T-helper 2 cell treated with Interferon-gamma antibody and Interleukin-4, amounts not matched to agents 5 μg/mL and 100 μg/mL, for 36 hours (primary cell): ENCODE measurements around the gene ZNF415.

Experiments
- DNase-seq: peaks from one replicate; pipeline ENCODE4 v3.0.0; 2021; ENCODE audit warnings: low spot score
- H3K27ac Mint-ChIP-seq: one replicate; pipeline ENCODE4 v1.8.0; 2021; ENCODE audit warnings: mild to moderate bottlenecking, mixed read lengths
- H3K27me3 Mint-ChIP-seq: one replicate; pipeline ENCODE4 v1.8.0; 2021; ENCODE audit warnings: low read depth, mixed read lengths
- H3K36me3 Mint-ChIP-seq: one replicate; pipeline ENCODE4 v1.8.0; 2021; ENCODE audit warnings: low read depth, mixed read lengths
- H3K4me1 Mint-ChIP-seq: one replicate; pipeline ENCODE4 v1.8.0; 2021; ENCODE audit warnings: low read depth, mixed read lengths
- H3K4me3 Mint-ChIP-seq: one replicate; pipeline ENCODE4 v1.8.0; 2022; ENCODE audit warnings: mild to moderate bottlenecking, moderate library complexity, mixed read lengths
- H3K9me3 Mint-ChIP-seq: one replicate; pipeline ENCODE4 v1.8.0; 2021; ENCODE audit warnings: mixed read lengths

The ZNF415 gene

GRCh38 chr19:53094754-53095575 lies 37.7 kb downstream of the ZNF415 start:
- Mint-ChIP-seq H3K27me3 (no peaks in the 10 kb centered on the region), H3K36me3 (peaks cover 91% of the 10 kb centered on the region)

GRCh38 chr19:53092723-53093122 lies 40.0 kb downstream of the ZNF415 start:
- Mint-ChIP-seq H3K27me3 (no peaks in the 10 kb centered on the region), H3K4me3 (no peak overlapping the region), H3K36me3 (peaks cover 91% of the 10 kb centered on the region), H3K4me1 (peaks cover 2% of the 10 kb centered on the region), H3K27ac (no peak overlapping the region), H3K9me3 (peaks cover 51% of the 10 kb centered on the region)
- DNase-seq: no peak

More at GRCh38 chr19:53094754-53095575, 37.7 kb downstream of the ZNF415 start:
- Mint-ChIP-seq H3K4me3 (no peak overlapping the region), H3K9me3 (peaks cover 57% of the 10 kb centered on the region), H3K4me1 (peaks cover 4% of the 10 kb centered on the region), H3K27ac (no peak overlapping the region)
- DNase-seq: no peak

- DNase-seq: no peak
- Mint-ChIP-seq H3K4me3 (no peak overlapping the region), H3K4me1 (peaks cover 1% of the 10 kb centered on the region), H3K27ac (no peak overlapping the region), H3K27me3 (no peaks in the 10 kb centered on the region), H3K36me3 (peaks cover 91% of the 10 kb centered on the region), H3K9me3 (peaks cover 45% of the 10 kb centered on the region)
These were observed 41.1 kb downstream of the ZNF415 start for GRCh38 chr19:53091413-53092254.

- DNase-seq: no peak
- H3K4me1 Mint-ChIP-seq: peaks cover 1% of the 10 kb centered on the region
- H3K27me3 Mint-ChIP-seq: no peaks in the 10 kb centered on the region
- no peak overlapping the region for H3K4me3 Mint-ChIP-seq
- H3K36me3 Mint-ChIP-seq: peaks cover 95% of the 10 kb centered on the region
- H3K9me3 Mint-ChIP-seq: peaks cover 58% of the 10 kb centered on the region
- H3K27ac Mint-ChIP-seq: no peak overlapping the region
These were observed 44.6 kb downstream of the ZNF415 start for GRCh38 chr19:53088091-53088490.

GRCh38 chr19:53086949-53087348 lies 45.8 kb downstream of the ZNF415 start:
- Mint-ChIP-seq H3K27ac (no peak overlapping the region), H3K36me3 (peaks cover 97% of the 10 kb centered on the region), H3K4me1 (peaks cover 1% of the 10 kb centered on the region), H3K9me3 (peaks cover 54% of the 10 kb centered on the region), H3K27me3 (no peaks in the 10 kb centered on the region), H3K4me3 (no peak overlapping the region)
- no peak for DNase-seq

- no peaks in the 10 kb centered on the region for H3K27me3 Mint-ChIP-seq
- H3K9me3 Mint-ChIP-seq: peaks cover 65% of the 10 kb centered on the region
- H3K4me3 Mint-ChIP-seq: no peak overlapping the region
- H3K4me1 Mint-ChIP-seq: peaks cover 1% of the 10 kb centered on the region
- no peak for DNase-seq
- H3K27ac Mint-ChIP-seq: no peak overlapping the region
- H3K36me3 Mint-ChIP-seq: peaks cover 97% of the 10 kb centered on the region
These were observed 47.2 kb downstream of the ZNF415 start for GRCh38 chr19:53085496-53085895.

GRCh38 chr19:53082929-53083328 lies 49.8 kb downstream of the ZNF415 start:
- Mint-ChIP-seq H3K27ac (no peak overlapping the region), H3K4me1 (peaks cover 1% of the 10 kb centered on the region), H3K9me3 (peaks cover 70% of the 10 kb centered on the region), H3K27me3 (no peaks in the 10 kb centered on the region), H3K36me3 (peaks cover 97% of the 10 kb centered on the region), H3K4me3 (no peak overlapping the region)
- no peak for DNase-seq

GRCh38 chr19:53079313-53079924 lies 53.3 kb downstream of the ZNF415 start:
- H3K4me1 Mint-ChIP-seq: no peaks in the 10 kb centered on the region
- peaks cover 100% of the 10 kb centered on the region for H3K36me3 Mint-ChIP-seq
- H3K9me3 Mint-ChIP-seq: peaks cover 76% of the 10 kb centered on the region
- no peak overlapping the region for H3K4me3 Mint-ChIP-seq
- DNase-seq: no peak
- no peaks in the 10 kb centered on the region for H3K27me3 Mint-ChIP-seq
- no peak overlapping the region for H3K27ac Mint-ChIP-seq

GRCh38 chr19:53078668-53079067 lies 54.0 kb downstream of the ZNF415 start:
- no peak for DNase-seq
- no peak overlapping the region for H3K4me3 Mint-ChIP-seq
- H3K36me3 Mint-ChIP-seq: peaks cover 99% of the 10 kb centered on the region
- no peaks in the 10 kb centered on the region for H3K27me3 Mint-ChIP-seq
- no peak overlapping the region for H3K27ac Mint-ChIP-seq
- H3K9me3 Mint-ChIP-seq: peaks cover 75% of the 10 kb centered on the region
- H3K4me1 Mint-ChIP-seq: no peaks in the 10 kb centered on the region

GRCh38 chr19:53076984-53077383 lies 55.7 kb downstream of the ZNF415 start:
- Mint-ChIP-seq H3K36me3 (peaks cover 97% of the 10 kb centered on the region), H3K27ac (no peak overlapping the region)

GRCh38 chr19:53068834-53069233 lies 63.9 kb downstream of the ZNF415 start:
- no peak overlapping the region for H3K27ac Mint-ChIP-seq
- H3K4me1 Mint-ChIP-seq: no peaks in the 10 kb centered on the region

More at GRCh38 chr19:53076984-53077383, 55.7 kb downstream of the ZNF415 start:
- DNase-seq: no peak
- Mint-ChIP-seq H3K4me3 (no peak overlapping the region), H3K27me3 (no peaks in the 10 kb centered on the region), H3K4me1 (no peaks in the 10 kb centered on the region), H3K9me3 (peaks cover 73% of the 10 kb centered on the region)

GRCh38 chr19:53068199-53068598 lies 64.5 kb downstream of the ZNF415 start:
- DNase-seq: no peak
- H3K4me3 Mint-ChIP-seq: no peak overlapping the region
- H3K9me3 Mint-ChIP-seq: peaks cover 62% of the 10 kb centered on the region
- H3K27me3 Mint-ChIP-seq: no peaks in the 10 kb centered on the region
- peaks cover 67% of the 10 kb centered on the region for H3K36me3 Mint-ChIP-seq
- no peak overlapping the region for H3K27ac Mint-ChIP-seq
- H3K4me1 Mint-ChIP-seq: no peaks in the 10 kb centered on the region

More at GRCh38 chr19:53068834-53069233, 63.9 kb downstream of the ZNF415 start:
- no peak for DNase-seq
- Mint-ChIP-seq H3K9me3 (peaks cover 60% of the 10 kb centered on the region), H3K27me3 (no peaks in the 10 kb centered on the region), H3K36me3 (peaks cover 71% of the 10 kb centered on the region), H3K4me3 (no peak overlapping the region)

GRCh38 chr19:53057904-53058580 lies 74.7 kb downstream of the ZNF415 start:
- H3K4me3 Mint-ChIP-seq: no peak overlapping the region
- DNase-seq: no peak
- H3K27ac Mint-ChIP-seq: no peak overlapping the region
- peaks cover 63% of the 10 kb centered on the region for H3K9me3 Mint-ChIP-seq
- H3K4me1 Mint-ChIP-seq: no peaks in the 10 kb centered on the region
- peaks cover 7% of the 10 kb centered on the region for H3K36me3 Mint-ChIP-seq
- no peaks in the 10 kb centered on the region for H3K27me3 Mint-ChIP-seq
